Gastrocnemius medialis (tissue), 4 donors: ENCODE data around the gene LRRC72.

Source experiments
- POLR2A ChIP-seq, 2 donors: fragments of 450-650 bp; IDR thresholded peaks; one replicate each; pipeline ENCODE4 v1.6.1; 2017; ENCODE audit warnings: antibody characterized with exemption in 2 of 2, mild to moderate bottlenecking in 2 of 2, moderate library complexity in 2 of 2
- TF ChIP-seq, protein P1 (sequence below), 5 experiments: fragments of 450-650 bp in 3 of 5; fragments of 200-600 bp in 2 of 5; sonication (generic) in 2 of 5; IDR thresholded peaks in 4 of 5; conservative IDR thresholded peaks in 1 of 5; 1 replicate in 4 of 5; 2 replicates in 1 of 5; pipeline ENCODE4 v1.5.1; 2016 to 2019; ENCODE audit warnings: antibody characterized with exemption in 5 of 5, mild to moderate bottlenecking in 3 of 5, moderate library complexity in 3 of 5

DNA sequence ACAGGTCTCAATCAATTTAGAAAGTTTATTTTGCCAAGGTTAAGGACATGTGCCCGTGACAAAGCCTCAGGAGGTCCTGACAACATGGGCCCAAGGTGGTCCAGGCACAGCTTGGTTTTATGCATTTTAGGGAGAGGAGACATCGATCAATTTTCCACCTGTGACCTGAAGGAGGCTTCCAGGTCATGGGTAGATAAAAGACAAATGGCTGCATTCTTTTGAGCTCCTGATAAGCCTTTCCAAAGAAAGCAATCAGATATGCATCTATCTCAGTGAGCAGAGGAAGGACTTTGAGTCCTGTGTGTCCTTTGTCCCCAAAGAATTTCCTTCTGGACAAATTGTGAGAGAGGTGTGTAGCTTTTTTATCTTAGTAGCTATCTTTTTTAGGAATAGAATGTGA is 15.8 kb downstream of the LRRC72 start:
- TF ChIP-seq, protein P1, sequence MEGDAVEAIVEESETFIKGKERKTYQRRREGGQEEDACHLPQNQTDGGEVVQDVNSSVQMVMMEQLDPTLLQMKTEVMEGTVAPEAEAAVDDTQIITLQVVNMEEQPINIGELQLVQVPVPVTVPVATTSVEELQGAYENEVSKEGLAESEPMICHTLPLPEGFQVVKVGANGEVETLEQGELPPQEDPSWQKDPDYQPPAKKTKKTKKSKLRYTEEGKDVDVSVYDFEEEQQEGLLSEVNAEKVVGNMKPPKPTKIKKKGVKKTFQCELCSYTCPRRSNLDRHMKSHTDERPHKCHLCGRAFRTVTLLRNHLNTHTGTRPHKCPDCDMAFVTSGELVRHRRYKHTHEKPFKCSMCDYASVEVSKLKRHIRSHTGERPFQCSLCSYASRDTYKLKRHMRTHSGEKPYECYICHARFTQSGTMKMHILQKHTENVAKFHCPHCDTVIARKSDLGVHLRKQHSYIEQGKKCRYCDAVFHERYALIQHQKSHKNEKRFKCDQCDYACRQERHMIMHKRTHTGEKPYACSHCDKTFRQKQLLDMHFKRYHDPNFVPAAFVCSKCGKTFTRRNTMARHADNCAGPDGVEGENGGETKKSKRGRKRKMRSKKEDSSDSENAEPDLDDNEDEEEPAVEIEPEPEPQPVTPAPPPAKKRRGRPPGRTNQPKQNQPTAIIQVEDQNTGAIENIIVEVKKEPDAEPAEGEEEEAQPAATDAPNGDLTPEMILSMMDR (IDR thresholded peaks at IDR 0.05 in 4 of 5, conservative IDR thresholded peaks at IDR 0.05 in 1 of 5) = no peak
- TF ChIP-seq POLR2A (IDR thresholded peaks at IDR 0.05) = no peak
